GM23338 (cell line): ENCODE measurements around the gene KIAA1549. TPM values are rescaled to one million over a fixed set of nuclear protein-coding genes. Genes with fewer than 3 reads are reported as not detected.

Source experiments
- ATAC-seq: fragments of 200-7000 bp; cut with Tn5 transposase; 3 replicates; pipeline ENCODE4 v1.9.1; 2020
- DNase-seq: peaks from one replicate; pipeline ENCODE4 v3.0.0-alpha.2; 2015; ENCODE audit warnings: low spot score
- H2AFZ ChIP-seq: fragments of 200-600 bp; sonication (generic); 2 replicates; pipeline ENCODE4 v1.8.0; 2016; ENCODE audit warnings: antibody characterized with exemption, mild to moderate bottlenecking, moderate library complexity
- H3F3A ChIP-seq: fragments of 200-600 bp; sonication (generic); replicated peaks from 2 replicates; pipeline ENCODE4 v1.8.0; 2017; ENCODE audit warnings: antibody characterized with exemption, mixed run types, low read depth
- H3K27ac ChIP-seq: fragments of 200-600 bp; sonication (generic); 2 replicates; pipeline ENCODE4 v1.6.1; 2016; ENCODE audit warnings: low read depth
- H3K27me3 ChIP-seq: fragments of 200-600 bp; sonication (generic); 2 replicates; pipeline ENCODE4 v1.8.0; 2016; ENCODE audit warnings: mild to moderate bottlenecking, mixed run types, moderate library complexity; ENCODE audit not compliant: insufficient read depth
- H3K36me3 ChIP-seq: fragments of 200-600 bp; sonication (generic); 2 replicates; pipeline ENCODE4 v1.8.0; 2016; ENCODE audit warnings: mild to moderate bottlenecking; ENCODE audit not compliant: insufficient read depth
- H3K4me1 ChIP-seq: fragments of 200-600 bp; sonication (generic); 2 replicates; pipeline ENCODE4 v1.8.0; 2016; ENCODE audit warnings: mild to moderate bottlenecking, moderate library complexity; ENCODE audit not compliant: insufficient read depth
- H3K4me2 ChIP-seq: fragments of 200-600 bp; sonication (generic); 2 replicates; pipeline ENCODE4 v1.7.1; 2017; ENCODE audit warnings: mixed run types
- H3K4me3 ChIP-seq: fragments of 200-600 bp; sonication (generic); 2 replicates; pipeline ENCODE4 v1.6.1; 2016; ENCODE audit warnings: mixed run types
- H3K79me2 ChIP-seq: fragments of 200-600 bp; sonication (generic); replicated peaks from 2 replicates; pipeline ENCODE4 v1.8.0; 2017; ENCODE audit warnings: mild to moderate bottlenecking; ENCODE audit not compliant: insufficient read depth
- H3K9me2 ChIP-seq: fragments of 200-600 bp; sonication (generic); 2 replicates; pipeline ENCODE4 v1.8.0; 2017; ENCODE audit not compliant: insufficient read depth
- H4K20me1 ChIP-seq: fragments of 200-600 bp; sonication (generic); replicated peaks from 2 replicates; pipeline ENCODE4 v1.8.0; 2017; ENCODE audit warnings: mild to moderate bottlenecking; ENCODE audit not compliant: insufficient read depth
- H3K27ac Mint-ChIP-seq: 2 replicates; pipeline ENCODE4 v1.8.0; 2020; ENCODE audit warnings: inconsistent platforms, mild to moderate bottlenecking, moderate library complexity, mixed read lengths
- H3K27me3 Mint-ChIP-seq: 3 replicates; pipeline ENCODE4 v1.8.0; 2022; ENCODE audit warnings: low read depth, mild to moderate bottlenecking, moderate library complexity, mixed read lengths, inconsistent platforms; ENCODE audit not compliant: insufficient read depth, poor library complexity
- H3K36me3 Mint-ChIP-seq: 3 replicates; pipeline ENCODE4 v1.8.0; 2021; ENCODE audit warnings: low read depth, mild to moderate bottlenecking, inconsistent platforms, moderate library complexity, mixed read lengths
- H3K4me1 Mint-ChIP-seq: 3 replicates; pipeline ENCODE4 v1.8.0; 2020; ENCODE audit warnings: mild to moderate bottlenecking, inconsistent platforms, mixed read lengths
- H3K4me3 Mint-ChIP-seq: 3 replicates; pipeline ENCODE4 v1.8.0; 2021; ENCODE audit warnings: moderate library complexity, mild to moderate bottlenecking, inconsistent platforms, mixed read lengths
- H3K9me3 Mint-ChIP-seq: 3 replicates; pipeline ENCODE4 v1.8.0; 2020; ENCODE audit warnings: moderate library complexity, mild to moderate bottlenecking, inconsistent platforms, mixed read lengths
- CREB1 ChIP-seq: fragments of 250-450 bp; sonication (Bioruptor Pico); IDR thresholded peaks from 2 replicates; pipeline ENCODE4 v1.5.0; 2020; ENCODE audit warnings: low read depth, mild to moderate bottlenecking, moderate library complexity
- EZH2 ChIP-seq: fragments of 200-600 bp; sonication (generic); IDR thresholded peaks from one replicate; pipeline ENCODE4 v1.8.0; 2017; ENCODE audit warnings: antibody characterized with exemption, mild to moderate bottlenecking, low read depth; ENCODE audit not compliant: unreplicated experiment
- EZH2phosphoT487 ChIP-seq: fragments of 200-600 bp; sonication (generic); IDR thresholded peaks from one replicate; pipeline ENCODE4 v1.8.1; 2018; ENCODE audit warnings: antibody characterized with exemption; ENCODE audit not compliant: unreplicated experiment
- JUNB ChIP-seq: IDR thresholded peaks from one replicate; pipeline ENCODE4 v1.6.1; 2016; ENCODE audit warnings: antibody characterized with exemption; ENCODE audit not compliant: unreplicated experiment
- NANOG ChIP-seq: IDR thresholded peaks from 2 replicates; pipeline ENCODE4 v1.6.1; 2016; ENCODE audit warnings: antibody characterized with exemption, borderline replicate concordance
- POLR2AphosphoS5 ChIP-seq: IDR thresholded peaks from 2 replicates; pipeline ENCODE4 v1.6.1; 2016; ENCODE audit warnings: antibody characterized with exemption, low read depth
- REST ChIP-seq: IDR thresholded peaks from one replicate; pipeline ENCODE4 v1.6.1; 2018; ENCODE audit warnings: antibody characterized with exemption; ENCODE audit not compliant: unreplicated experiment
- STAT1 ChIP-seq: IDR thresholded peaks from one replicate; pipeline ENCODE4 v1.6.1; 2016; ENCODE audit warnings: antibody characterized with exemption; ENCODE audit not compliant: unreplicated experiment
- ZNF114 ChIP-seq: fragments of 250-450 bp; sonication (Bioruptor Pico); IDR thresholded peaks from 2 replicates; pipeline ENCODE4 v1.5.0; 2020; ENCODE audit warnings: mild to moderate bottlenecking, moderate library complexity
- ZNF331 ChIP-seq: fragments of 250-450 bp; sonication (Bioruptor Pico); IDR thresholded peaks from 2 replicates; pipeline ENCODE4 v1.5.0; 2020; ENCODE audit warnings: low read depth, mild to moderate bottlenecking, moderate library complexity
- ZNF462 ChIP-seq: fragments of 250-450 bp; sonication (Bioruptor Pico); IDR thresholded peaks from 2 replicates; pipeline ENCODE4 v1.5.0; 2020; ENCODE audit warnings: mild to moderate bottlenecking, moderate library complexity
- polyA plus RNA-seq: library from polyadenylated mRNA; unstranded; fragments of >200 nt; fragmentation: Nextera tagmentation; extraction: Ambion mirVana; gene quantifications from 2 replicates; pipeline ENCODE4 v1.2.1, GENCODE V29; 2016
- total RNA-seq: library from RNA; depleted of rRNA; stranded (reverse); fragments of >200 nt; shearing (Covaris generic); gene quantifications from 2 replicates; pipeline ENCODE4 v1.2.3, GENCODE V29; 2014
- TF ChIP-seq, protein P1 (sequence below): IDR thresholded peaks from 2 replicates; pipeline ENCODE4 v1.6.1; 2016; ENCODE audit warnings: antibody characterized with exemption
- TF ChIP-seq, protein P2 (sequence below), 2 experiments: fragments of 200-600 bp in 1 of 2; sonication (generic) in 1 of 2; conservative IDR thresholded peaks; 2 replicates each; pipeline versions ENCODE4 v1.5.1 to v1.6.1; 2016 to 2017; ENCODE audit warnings: antibody characterized with exemption in 2 of 2, low read depth in 2 of 2, mild to moderate bottlenecking in 2 of 2, moderate library complexity in 1 of 2

The KIAA1549 gene
- total and polyA plus RNA-seq, 2 experiments from 2014 or later, result 3.6 to 13.5 TPM

- Histone ChIP-seq H3K79me2 (no peaks in the 10 kb centered on the region), H3K4me3 (no peak overlapping the region), H3K36me3 (no peaks in the 10 kb centered on the region), H4K20me1 (no peaks in the 10 kb centered on the region), H3F3A (no peaks in the 10 kb centered on the region), H3K4me2 (no peak overlapping the region), H2AFZ (peak overlapping the region; percentile 28; the same call in 1 of the 2 replicates), H3K27ac (no peak overlapping the region), H3K9me2 (no peaks in the 10 kb centered on the region), H3K27me3 (no peaks in the 10 kb centered on the region), H3K4me1 (no peaks in the 10 kb centered on the region)
- Mint-ChIP-seq H3K27me3 (no peaks in the 10 kb centered on the region), H3K9me3 (peaks cover 3% of the 10 kb centered on the region), H3K4me1 (peaks cover 4% of the 10 kb centered on the region; the same call in 2 of the 3 replicates), H3K4me3 (no peak overlapping the region), H3K27ac (no peak overlapping the region), H3K36me3 (no peaks in the 10 kb centered on the region; the same call in 2 of the 3 replicates)
- no peak for ATAC-seq
- no peak for TF ChIP-seq EZH2phosphoT487
- TF ChIP-seq EZH2, result no peak
- no peak for TF ChIP-seq ZNF462
- TF ChIP-seq REST, result no peak
- TF ChIP-seq NANOG, result no peak
- TF ChIP-seq, protein P1, sequence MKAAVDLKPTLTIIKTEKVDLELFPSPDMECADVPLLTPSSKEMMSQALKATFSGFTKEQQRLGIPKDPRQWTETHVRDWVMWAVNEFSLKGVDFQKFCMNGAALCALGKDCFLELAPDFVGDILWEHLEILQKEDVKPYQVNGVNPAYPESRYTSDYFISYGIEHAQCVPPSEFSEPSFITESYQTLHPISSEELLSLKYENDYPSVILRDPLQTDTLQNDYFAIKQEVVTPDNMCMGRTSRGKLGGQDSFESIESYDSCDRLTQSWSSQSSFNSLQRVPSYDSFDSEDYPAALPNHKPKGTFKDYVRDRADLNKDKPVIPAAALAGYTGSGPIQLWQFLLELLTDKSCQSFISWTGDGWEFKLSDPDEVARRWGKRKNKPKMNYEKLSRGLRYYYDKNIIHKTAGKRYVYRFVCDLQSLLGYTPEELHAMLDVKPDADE, result no peak
- TF ChIP-seq STAT1, result no peak
- TF ChIP-seq CREB1 (CRISPR knock-in tag), result no peak
- TF ChIP-seq ZNF331 (CRISPR knock-in tag), result no peak
- TF ChIP-seq ZNF114 (CRISPR knock-in tag), result no peak
- TF ChIP-seq POLR2AphosphoS5, result no peak
- TF ChIP-seq, protein P2, sequence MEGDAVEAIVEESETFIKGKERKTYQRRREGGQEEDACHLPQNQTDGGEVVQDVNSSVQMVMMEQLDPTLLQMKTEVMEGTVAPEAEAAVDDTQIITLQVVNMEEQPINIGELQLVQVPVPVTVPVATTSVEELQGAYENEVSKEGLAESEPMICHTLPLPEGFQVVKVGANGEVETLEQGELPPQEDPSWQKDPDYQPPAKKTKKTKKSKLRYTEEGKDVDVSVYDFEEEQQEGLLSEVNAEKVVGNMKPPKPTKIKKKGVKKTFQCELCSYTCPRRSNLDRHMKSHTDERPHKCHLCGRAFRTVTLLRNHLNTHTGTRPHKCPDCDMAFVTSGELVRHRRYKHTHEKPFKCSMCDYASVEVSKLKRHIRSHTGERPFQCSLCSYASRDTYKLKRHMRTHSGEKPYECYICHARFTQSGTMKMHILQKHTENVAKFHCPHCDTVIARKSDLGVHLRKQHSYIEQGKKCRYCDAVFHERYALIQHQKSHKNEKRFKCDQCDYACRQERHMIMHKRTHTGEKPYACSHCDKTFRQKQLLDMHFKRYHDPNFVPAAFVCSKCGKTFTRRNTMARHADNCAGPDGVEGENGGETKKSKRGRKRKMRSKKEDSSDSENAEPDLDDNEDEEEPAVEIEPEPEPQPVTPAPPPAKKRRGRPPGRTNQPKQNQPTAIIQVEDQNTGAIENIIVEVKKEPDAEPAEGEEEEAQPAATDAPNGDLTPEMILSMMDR (conservative IDR thresholded peaks at IDR 0.05; ENCODE audit: low read depth in 2 of 2), result no peak
- no peak for TF ChIP-seq JUNB
- DNase-seq, result no peak
These were observed 195.4 kb downstream of the KIAA1549 start for GRCh38 chr7:138785587-138786437.
